ENCODE measurements around the gene DEPDC7.

DNA sequence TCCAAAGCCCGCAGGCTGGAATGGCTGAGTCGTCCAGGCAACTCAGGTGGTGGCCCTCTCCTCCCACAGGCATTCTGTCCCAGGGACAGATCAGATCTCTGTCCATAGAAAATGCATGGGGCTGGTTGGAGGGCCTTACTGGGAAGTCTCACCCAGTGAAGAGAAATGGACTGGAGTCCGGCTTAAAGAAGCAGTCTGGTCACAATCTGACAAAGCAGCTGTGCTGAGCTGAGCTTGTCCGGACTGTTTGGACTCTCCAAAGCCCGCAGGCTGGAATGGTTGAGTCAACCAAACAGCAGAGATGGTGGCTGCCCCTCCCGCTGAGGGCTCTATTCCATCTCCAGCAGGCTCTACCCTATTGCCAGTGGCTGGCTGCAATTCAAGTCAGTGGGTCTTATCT lies 14.4 kb upstream of the DEPDC7 start:
- TF ChIP-seq, protein P1, sequence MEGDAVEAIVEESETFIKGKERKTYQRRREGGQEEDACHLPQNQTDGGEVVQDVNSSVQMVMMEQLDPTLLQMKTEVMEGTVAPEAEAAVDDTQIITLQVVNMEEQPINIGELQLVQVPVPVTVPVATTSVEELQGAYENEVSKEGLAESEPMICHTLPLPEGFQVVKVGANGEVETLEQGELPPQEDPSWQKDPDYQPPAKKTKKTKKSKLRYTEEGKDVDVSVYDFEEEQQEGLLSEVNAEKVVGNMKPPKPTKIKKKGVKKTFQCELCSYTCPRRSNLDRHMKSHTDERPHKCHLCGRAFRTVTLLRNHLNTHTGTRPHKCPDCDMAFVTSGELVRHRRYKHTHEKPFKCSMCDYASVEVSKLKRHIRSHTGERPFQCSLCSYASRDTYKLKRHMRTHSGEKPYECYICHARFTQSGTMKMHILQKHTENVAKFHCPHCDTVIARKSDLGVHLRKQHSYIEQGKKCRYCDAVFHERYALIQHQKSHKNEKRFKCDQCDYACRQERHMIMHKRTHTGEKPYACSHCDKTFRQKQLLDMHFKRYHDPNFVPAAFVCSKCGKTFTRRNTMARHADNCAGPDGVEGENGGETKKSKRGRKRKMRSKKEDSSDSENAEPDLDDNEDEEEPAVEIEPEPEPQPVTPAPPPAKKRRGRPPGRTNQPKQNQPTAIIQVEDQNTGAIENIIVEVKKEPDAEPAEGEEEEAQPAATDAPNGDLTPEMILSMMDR (IDR thresholded peaks at IDR 0.05), result no peak
- no peak for TF ChIP-seq POLR2A (IDR thresholded peaks at IDR 0.05)

All from testis (tissue), 2 donors.